Measurements from ENCODE around the gene ELOVL7. TPM values are rescaled to one million over a fixed set of nuclear protein-coding genes. Genes with fewer than 3 reads are reported as not detected.

Gene ELOVL7
- total and polyA plus RNA-seq, 2 donors: 2.6 to 3.3 TPM

DNA sequence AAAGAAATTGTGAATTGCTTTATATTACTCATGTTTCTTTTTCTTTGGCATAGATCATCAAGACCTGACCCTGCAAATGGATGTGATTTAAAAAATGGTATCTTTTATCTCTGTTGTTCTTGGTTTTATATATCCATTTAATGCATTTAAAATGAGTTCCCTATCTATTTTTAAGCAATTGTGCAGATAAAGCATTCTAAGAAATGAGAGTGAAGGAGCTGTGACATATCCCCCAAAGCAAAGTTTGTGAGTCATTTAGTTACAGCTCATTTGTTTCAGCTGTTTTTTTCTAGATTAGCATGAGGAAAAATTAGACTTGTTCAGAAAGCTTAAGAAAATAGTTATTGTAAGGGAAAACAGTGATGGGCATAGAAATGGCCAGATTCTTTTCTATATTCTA lies 7.6 kb upstream of the ELOVL7 start:
- no peaks in the 10 kb centered on the region for H3K36me3 ChIP-seq (ENCODE audit: insufficient read depth)
- H3K4me3 ChIP-seq (ENCODE audit: low read depth, low read length): no peak overlapping the region
- H3K27ac ChIP-seq (ENCODE audit: low read depth): no peak overlapping the region
- DNase-seq (ENCODE audit: extremely low spot score): no peak
- no peaks in the 10 kb centered on the region for H3K4me1 ChIP-seq (ENCODE audit: insufficient read depth)

DNA sequence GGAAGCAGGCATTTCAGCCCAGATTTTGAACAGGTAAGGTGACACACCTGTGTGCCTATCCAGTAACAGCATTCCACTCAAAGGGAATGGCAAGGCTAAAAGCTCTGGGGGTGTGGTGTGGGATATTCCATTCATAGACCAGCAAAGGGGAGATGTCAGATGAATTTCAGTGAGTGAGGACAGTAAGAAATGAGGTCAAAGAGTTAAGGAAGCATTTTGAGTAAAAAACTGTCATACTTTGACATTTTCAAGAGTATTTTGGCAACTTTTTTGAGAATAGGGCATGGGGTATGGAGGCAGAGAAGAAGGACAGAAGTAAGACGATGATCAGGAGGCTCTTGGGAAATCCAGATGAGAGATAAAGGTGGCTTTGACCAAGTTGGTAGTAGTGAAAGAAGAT lies 2.2 kb upstream of the ELOVL7 start:
- WGBS: 85% methylated on average over 1 of the region's 1 CpG
- H3K4me1 ChIP-seq (ENCODE audit: insufficient read depth): no peaks in the 10 kb centered on the region
- no peak overlapping the region for H3K4me3 ChIP-seq (ENCODE audit: low read depth, low read length)
- no peak for DNase-seq (ENCODE audit: extremely low spot score)
- no peaks in the 10 kb centered on the region for H3K36me3 ChIP-seq (ENCODE audit: insufficient read depth)
- no peak overlapping the region for H3K27ac ChIP-seq (ENCODE audit: low read depth)

DNA sequence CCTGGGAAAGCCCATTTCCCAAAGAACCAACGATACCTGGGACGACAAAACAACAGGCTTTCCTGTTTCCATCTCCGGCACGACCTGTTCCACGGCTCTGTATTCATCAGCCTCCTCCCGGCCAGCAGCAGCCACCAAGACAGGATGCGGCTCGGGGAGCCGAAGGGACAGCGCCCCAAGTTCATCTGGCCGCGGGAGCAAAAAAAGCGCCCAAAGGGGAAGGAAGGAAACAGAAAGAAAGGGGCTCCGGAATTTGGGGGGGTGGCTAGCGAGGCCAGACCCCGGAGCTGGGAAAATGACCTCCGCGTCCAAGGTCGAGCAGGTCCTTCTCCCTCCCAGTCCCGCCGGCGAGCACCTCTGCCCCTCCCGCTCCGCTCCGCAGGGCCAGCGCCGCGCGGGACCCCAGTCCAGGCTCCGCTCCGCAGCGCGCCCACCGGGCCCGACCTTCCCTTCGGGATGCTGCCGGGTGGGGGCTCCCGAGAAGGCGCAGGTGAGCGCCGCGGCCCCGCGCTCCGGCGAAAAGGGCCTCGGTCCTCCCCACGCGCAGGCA lies 608 bp downstream of the ELOVL7 start:
- H3K36me3 ChIP-seq (ENCODE audit: insufficient read depth): no peaks in the 10 kb centered on the region
- H3K4me3 ChIP-seq (ENCODE audit: low read depth, low read length): peak overlapping the region; percentile 78
- H3K4me1 ChIP-seq (ENCODE audit: insufficient read depth): no peaks in the 10 kb centered on the region
- DNase-seq (ENCODE audit: extremely low spot score): no peak
- H3K27ac ChIP-seq (ENCODE audit: low read depth): no peak overlapping the region
- whole genome bisulfite sequencing: under 1% methylated on average over 49 of the region's 49 CpGs

DNA sequence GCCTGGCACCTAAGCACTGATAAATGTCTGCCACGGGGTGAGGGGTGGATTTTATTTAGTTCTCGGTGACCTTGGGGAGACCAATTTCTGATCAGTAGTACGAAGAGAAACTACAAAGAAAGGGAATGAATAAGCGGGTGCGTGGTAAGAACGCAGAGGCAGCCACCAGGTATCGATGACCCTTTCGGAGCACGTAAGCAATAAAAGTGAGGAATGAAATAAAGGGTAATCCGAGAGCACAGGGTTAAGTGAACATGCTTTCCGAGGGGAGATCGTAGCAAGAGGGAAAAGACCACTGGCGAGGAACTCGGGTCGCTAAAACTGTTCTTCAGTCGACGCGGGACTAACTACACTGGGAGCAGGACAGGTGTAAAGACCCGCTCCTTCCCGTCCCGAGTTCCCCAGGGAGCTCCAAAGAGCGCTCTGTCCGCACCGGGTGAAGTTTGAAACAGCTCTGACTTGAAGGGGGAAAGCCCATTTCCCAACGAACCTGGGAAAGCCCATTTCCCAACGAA lies 1.1 kb downstream of the ELOVL7 start:
- no peaks in the 10 kb centered on the region for H3K36me3 ChIP-seq (ENCODE audit: insufficient read depth)
- no peaks in the 10 kb centered on the region for H3K4me1 ChIP-seq (ENCODE audit: insufficient read depth)
- no peak overlapping the region for H3K27ac ChIP-seq (ENCODE audit: low read depth)
- 8% methylated on average over 26 of the region's 26 CpGs for WGBS
- no peak for DNase-seq (ENCODE audit: extremely low spot score)
- peak overlapping the region; percentile 78 for H3K4me3 ChIP-seq (ENCODE audit: low read depth, low read length)

DNA sequence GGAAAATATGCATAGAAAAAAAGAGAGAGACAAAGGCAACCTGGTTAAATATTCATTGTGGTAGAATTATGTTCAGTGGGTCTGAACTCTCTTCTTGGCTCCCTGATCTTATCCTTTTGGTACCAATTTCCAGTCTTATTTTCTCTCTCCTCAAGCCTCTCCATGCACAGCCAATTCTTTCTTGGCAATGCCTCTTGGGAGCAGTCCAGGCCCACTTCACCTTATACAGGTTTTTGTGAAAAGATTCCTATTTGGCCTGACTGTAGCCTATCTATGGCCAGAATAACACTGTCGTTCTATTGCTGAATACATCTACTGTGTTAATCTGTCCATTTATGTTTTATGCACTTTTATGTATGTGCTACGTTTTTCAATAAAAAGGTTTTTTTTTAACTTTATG lies 2.7 kb downstream of the ELOVL7 start:
- H3K27ac ChIP-seq (ENCODE audit: low read depth): no peak overlapping the region
- 77% methylated on average over 2 of the region's 2 CpGs for WGBS
- DNase-seq (ENCODE audit: extremely low spot score): no peak
- no peaks in the 10 kb centered on the region for H3K36me3 ChIP-seq (ENCODE audit: insufficient read depth)
- no peak overlapping the region for H3K4me3 ChIP-seq (ENCODE audit: low read depth, low read length)
- no peaks in the 10 kb centered on the region for H3K4me1 ChIP-seq (ENCODE audit: insufficient read depth)

DNA sequence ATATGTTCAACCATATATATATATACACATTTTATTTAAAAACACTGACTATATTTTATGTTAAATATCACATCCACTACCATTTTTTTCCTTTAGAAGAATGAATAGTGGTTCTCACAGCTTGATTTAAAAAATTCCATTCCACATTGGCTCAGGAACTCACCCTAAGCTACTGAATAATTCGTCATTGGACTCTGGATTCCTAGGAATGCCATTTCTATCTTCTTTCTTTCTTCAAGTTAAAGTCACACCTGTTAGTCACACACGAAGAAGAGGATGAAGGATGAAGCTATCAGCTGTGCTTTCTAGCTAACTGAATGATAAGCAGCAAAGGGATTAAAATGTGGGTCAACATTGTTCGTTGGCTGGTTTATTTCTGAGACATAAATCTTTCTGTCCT lies 7.9 kb downstream of the ELOVL7 start:
- Histone ChIP-seq H3K4me3 (ENCODE audit: low read depth, low read length) (no peak overlapping the region), H3K4me1 (ENCODE audit: insufficient read depth) (no peaks in the 10 kb centered on the region), H3K36me3 (ENCODE audit: insufficient read depth) (no peaks in the 10 kb centered on the region), H3K27ac (ENCODE audit: low read depth) (no peak overlapping the region)
- no peak for DNase-seq (ENCODE audit: extremely low spot score)
- 33% methylated on average over 3 of the region's 3 CpGs for WGBS

DNA sequence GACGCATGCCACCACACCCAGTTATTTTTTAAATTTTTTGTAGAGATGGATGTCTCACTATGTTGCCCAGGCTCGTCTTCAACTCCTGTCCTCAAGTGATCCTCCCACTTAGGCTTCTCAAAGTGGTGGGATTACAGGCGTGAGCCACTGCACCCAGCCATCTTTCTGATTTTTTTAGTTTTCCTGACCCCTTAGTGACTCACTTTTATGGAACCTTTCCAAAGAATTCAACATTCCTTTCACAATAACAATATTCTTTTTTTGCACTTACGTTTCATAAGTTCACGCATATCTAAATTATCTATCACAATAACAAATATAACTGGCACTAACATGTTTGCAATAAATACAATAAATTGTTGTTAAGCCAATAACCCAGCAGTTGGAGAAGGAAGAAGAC lies 8.5 kb downstream of the ELOVL7 start:
- H3K4me3 ChIP-seq (ENCODE audit: low read depth, low read length): no peak overlapping the region
- 61% methylated on average over 5 of the region's 5 CpGs for WGBS
- H3K4me1 ChIP-seq (ENCODE audit: insufficient read depth): no peaks in the 10 kb centered on the region
- DNase-seq (ENCODE audit: extremely low spot score): no peak
- H3K27ac ChIP-seq (ENCODE audit: low read depth): no peak overlapping the region
- H3K36me3 ChIP-seq (ENCODE audit: insufficient read depth): no peaks in the 10 kb centered on the region

DNA sequence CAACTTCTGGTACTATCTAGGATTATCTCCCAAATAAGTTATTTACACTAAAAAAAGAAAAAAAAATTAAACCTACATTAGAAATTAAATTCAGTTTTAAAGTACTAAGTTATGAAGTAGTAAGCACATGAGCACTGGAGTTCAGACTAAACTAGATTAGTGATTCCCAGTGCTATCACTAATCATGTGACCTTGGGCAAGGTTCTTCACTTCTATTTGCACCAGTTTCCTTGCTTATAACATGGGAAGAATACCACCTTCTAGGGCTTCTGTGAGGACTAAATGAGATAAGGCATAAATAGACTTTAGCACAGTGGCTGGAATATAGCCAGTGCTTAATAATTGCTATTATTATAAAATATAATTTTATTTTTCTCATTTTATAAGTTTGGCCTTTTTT lies 10.5 kb downstream of the ELOVL7 start:
- no peak for DNase-seq (ENCODE audit: extremely low spot score)
- no peaks in the 10 kb centered on the region for H3K36me3 ChIP-seq (ENCODE audit: insufficient read depth)
- H3K27ac ChIP-seq (ENCODE audit: low read depth): no peak overlapping the region
- H3K4me1 ChIP-seq (ENCODE audit: insufficient read depth): no peaks in the 10 kb centered on the region
- H3K4me3 ChIP-seq (ENCODE audit: low read depth, low read length): no peak overlapping the region

DNA sequence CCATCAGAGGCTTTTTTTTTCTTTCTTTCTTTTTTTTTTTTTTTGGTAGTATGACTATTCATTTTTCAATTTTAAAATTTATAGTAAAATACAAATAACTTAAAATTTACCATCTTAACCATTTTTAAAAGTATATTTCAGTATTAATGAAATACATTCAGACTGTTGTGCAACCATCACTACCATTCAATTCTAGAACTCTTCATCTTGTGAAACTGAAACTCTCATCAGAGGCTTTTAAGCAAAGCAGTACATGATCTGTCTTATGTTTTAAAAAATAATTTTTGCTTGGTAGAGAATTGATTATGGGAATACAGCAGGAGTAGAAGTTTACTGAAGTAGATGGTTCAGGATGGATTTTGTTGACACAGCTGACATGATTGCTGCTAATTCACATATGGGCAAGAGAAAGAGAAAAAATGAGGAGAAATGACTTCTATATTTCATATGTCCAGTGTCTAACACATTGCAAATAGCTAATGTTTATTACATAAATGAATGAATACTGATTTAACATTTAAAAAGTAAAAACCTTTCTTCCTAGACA lies 13.4 kb downstream of the ELOVL7 start:
- Histone ChIP-seq H3K27ac (ENCODE audit: low read depth) (no peak overlapping the region), H3K4me1 (ENCODE audit: insufficient read depth) (no peaks in the 10 kb centered on the region), H3K36me3 (ENCODE audit: insufficient read depth) (no peaks in the 10 kb centered on the region), H3K4me3 (ENCODE audit: low read depth, low read length) (no peak overlapping the region)
- DNase-seq (ENCODE audit: extremely low spot score): no peak

DNA sequence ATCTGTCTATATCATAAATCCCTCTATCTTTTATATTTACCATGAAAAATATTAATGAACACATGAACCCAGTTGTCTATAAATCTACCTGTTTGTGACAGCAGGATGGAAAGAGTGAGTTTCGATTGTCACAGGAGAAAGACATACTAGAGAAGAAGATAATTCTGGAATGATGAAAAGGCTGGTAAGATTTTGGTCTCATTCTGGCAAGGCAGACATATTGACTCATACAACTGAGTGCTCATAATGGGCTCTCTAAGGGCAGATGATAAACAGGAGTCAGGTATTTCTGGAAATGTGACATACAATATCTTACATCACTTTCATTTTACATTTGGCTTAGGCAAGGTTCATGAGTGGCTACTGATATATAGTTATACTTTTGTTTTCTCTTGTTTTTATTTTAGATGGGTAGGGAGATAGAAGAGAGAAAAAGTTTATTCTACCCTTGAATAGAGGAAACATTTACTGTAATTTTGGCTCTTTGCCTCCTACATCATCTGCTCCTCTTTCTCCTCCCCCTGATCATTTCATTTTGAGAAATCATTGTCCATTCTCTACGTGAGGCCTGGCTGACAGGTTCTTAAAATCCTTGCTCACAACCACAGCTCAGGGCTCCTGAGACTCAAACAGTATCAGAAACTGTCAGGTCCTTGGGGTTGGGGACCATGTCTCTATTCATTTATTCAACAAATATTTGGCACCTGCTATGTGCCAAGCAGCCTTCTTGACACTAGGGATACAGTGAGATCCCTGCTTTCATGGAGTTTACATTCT lies 14.4 kb downstream of the ELOVL7 start:
- H3K36me3 ChIP-seq (ENCODE audit: insufficient read depth): no peaks in the 10 kb centered on the region
- H3K27ac ChIP-seq (ENCODE audit: low read depth): no peak overlapping the region
- H3K4me3 ChIP-seq (ENCODE audit: low read depth, low read length): no peak overlapping the region
- no peaks in the 10 kb centered on the region for H3K4me1 ChIP-seq (ENCODE audit: insufficient read depth)
- no peak for DNase-seq (ENCODE audit: extremely low spot score)
- WGBS: 76% methylated on average over 2 of the region's 2 CpGs

DNA sequence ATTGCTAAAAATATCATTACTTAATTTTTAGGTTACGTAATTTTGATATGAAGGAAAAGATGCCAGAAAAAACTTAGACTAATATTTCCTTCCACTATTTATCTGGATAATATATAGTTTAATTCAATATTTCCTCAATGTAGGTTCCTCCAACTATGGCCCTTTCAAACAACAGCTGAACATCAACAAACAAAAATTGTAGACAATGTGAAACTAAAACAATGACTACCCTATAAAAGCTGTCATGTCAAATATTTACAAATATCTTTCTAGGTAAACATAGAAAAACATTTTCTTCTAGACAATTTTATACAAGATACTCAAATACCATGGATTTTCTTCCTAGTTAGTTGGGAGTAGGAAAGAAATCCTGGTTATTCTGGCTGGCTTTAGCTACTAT lies 16.9 kb downstream of the ELOVL7 start:
- DNase-seq (ENCODE audit: extremely low spot score): no peak
- Histone ChIP-seq H3K4me1 (ENCODE audit: insufficient read depth) (no peaks in the 10 kb centered on the region), H3K27ac (ENCODE audit: low read depth) (no peak overlapping the region), H3K36me3 (ENCODE audit: insufficient read depth) (no peaks in the 10 kb centered on the region), H3K4me3 (ENCODE audit: low read depth, low read length) (no peak overlapping the region)
- WGBS: 89% methylated on average over 1 of the region's 1 CpG

DNA sequence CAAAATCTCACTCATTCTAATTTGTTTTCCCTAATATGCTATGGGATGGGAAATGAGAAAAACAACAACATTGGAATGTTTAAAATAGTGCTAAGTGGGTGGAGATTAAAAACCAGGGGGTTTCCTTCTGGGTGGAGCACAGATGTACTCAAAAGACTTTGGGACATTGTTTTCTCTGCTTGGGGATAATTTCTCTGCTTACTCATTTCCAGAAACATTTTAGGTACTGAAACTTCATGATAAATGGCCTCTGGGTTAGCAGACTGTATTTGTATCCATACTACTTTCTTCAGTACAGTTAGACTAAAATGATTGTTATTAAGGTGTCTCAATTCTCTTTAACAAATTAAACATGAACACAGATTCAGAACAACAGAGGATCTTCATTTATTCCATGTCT lies 17.4 kb downstream of the ELOVL7 start:
- DNase-seq (ENCODE audit: extremely low spot score): no peak
- Histone ChIP-seq H3K27ac (ENCODE audit: low read depth) (no peak overlapping the region), H3K4me3 (ENCODE audit: low read depth, low read length) (no peak overlapping the region), H3K36me3 (ENCODE audit: insufficient read depth) (no peaks in the 10 kb centered on the region), H3K4me1 (ENCODE audit: insufficient read depth) (no peaks in the 10 kb centered on the region)

DNA sequence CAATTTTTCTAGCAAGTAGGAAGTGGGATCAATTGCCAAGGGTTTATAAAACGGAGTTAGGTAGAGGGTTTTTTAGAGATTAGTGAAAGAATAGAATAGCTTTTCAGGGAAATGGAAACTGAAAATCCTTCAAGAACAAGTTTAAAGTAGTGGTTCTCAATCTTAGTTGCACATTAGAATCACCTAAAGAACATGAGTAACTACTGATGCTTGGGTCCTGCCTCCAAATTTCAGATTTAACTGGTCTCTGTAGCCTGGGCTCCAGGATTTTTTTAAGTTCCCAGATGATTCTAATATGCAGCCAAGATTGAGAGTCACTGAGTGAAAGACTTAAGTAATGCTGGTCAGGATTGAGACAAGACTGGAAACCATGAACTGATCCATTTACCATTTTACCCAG lies 20.5 kb downstream of the ELOVL7 start:
- Histone ChIP-seq H3K36me3 (ENCODE audit: insufficient read depth) (no peaks in the 10 kb centered on the region), H3K27ac (ENCODE audit: low read depth) (no peak overlapping the region), H3K4me3 (ENCODE audit: low read depth, low read length) (no peak overlapping the region), H3K4me1 (ENCODE audit: insufficient read depth) (no peaks in the 10 kb centered on the region)
- WGBS: 79% methylated on average over 1 of the region's 1 CpG
- DNase-seq (ENCODE audit: extremely low spot score): no peak

DNA sequence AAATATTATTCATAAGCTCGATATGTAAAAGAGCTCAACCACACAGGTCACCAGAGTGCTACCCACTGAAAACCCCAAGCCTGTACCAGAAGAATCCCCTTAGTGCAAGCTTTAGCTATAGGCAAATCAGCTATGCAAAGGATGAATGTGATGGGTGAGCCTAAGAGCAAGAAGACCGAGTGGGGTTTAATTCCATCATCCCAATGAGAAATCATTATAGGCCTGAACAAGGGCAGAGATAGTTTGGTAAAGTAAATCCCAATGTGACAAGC lies 21.8 kb downstream of the ELOVL7 start:
- WGBS: 89% methylated on average over 2 of the region's 2 CpGs
- Histone ChIP-seq H3K27ac (ENCODE audit: low read depth) (no peak overlapping the region), H3K36me3 (ENCODE audit: insufficient read depth) (no peaks in the 10 kb centered on the region), H3K4me1 (ENCODE audit: insufficient read depth) (no peaks in the 10 kb centered on the region), H3K4me3 (ENCODE audit: low read depth, low read length) (no peak overlapping the region)
- no peak for DNase-seq (ENCODE audit: extremely low spot score)
